ENCODE results near the gene DSTYK. TPM values are rescaled to one million over a fixed set of nuclear protein-coding genes. Genes with fewer than 3 reads are reported as not detected.

Gene DSTYK
- total and polyA plus RNA-seq, 3 donors from 2014 or later, result 15.2 to 17.2 (median 15.4) TPM

GRCh38 chr1:205140113-205140512 is 71.4 kb downstream of the DSTYK start:
- H3K4me1 ChIP-seq, result peaks cover 9% of the 10 kb centered on the region
- WGBS, 2 donors, result 88 to 93% methylated on average over 4 of the region's 4 CpGs
- no peaks in the 10 kb centered on the region for H3K36me3 ChIP-seq (ENCODE audit: low read depth, missing control alignments)
- H3K27me3 ChIP-seq, result no peaks in the 10 kb centered on the region
- no peaks in the 10 kb centered on the region for H3K9me3 ChIP-seq
- intact Hi-C loops (cut with DNase I; ENCODE audit: low total_unique reads), result no loop called here
- DNase-seq, result no peak
- no peak overlapping the region for H3K27ac ChIP-seq
- TF ChIP-seq CTCF (IDR thresholded peaks at IDR 0.05) (no peak), POLR2A (IDR thresholded peaks at IDR 0.05) (no peak)
- no peak overlapping the region for H3K4me3 ChIP-seq

GRCh38 chr1:205137901-205138300 is 73.6 kb downstream of the DSTYK start:
- intact Hi-C loops (cut with DNase I; ENCODE audit: low total_unique reads), result no loop called here
- 68 to 86% methylated on average over 3 of the region's 3 CpGs for WGBS, 2 donors
- H3K9me3 ChIP-seq, result no peaks in the 10 kb centered on the region
- TF ChIP-seq CTCF (IDR thresholded peaks at IDR 0.05) (no peak), POLR2A (IDR thresholded peaks at IDR 0.05) (no peak)
- no peak for DNase-seq
- no peaks in the 10 kb centered on the region for H3K4me1 ChIP-seq
- H3K4me3 ChIP-seq, result no peak overlapping the region
- H3K36me3 ChIP-seq (ENCODE audit: low read depth, missing control alignments), result no peaks in the 10 kb centered on the region
- H3K27me3 ChIP-seq, result no peaks in the 10 kb centered on the region
- no peak overlapping the region for H3K27ac ChIP-seq

- DNase-seq, result no peak
- no peak overlapping the region for H3K27ac ChIP-seq
Measured at GRCh38 chr1:205133287-205133686, 78.2 kb downstream of the DSTYK start.

GRCh38 chr1:205129447-205130029 is 82.0 kb downstream of the DSTYK start:
- no peak overlapping the region for H3K4me3 ChIP-seq
- intact Hi-C loops (cut with DNase I; ENCODE audit: low total_unique reads), result no loop called here
- DNase-seq, result no peak
- no peak for TF ChIP-seq POLR2A (IDR thresholded peaks at IDR 0.05)
- no peak for TF ChIP-seq CTCF (IDR thresholded peaks at IDR 0.05)
- WGBS, 2 donors, result 73 to 78% methylated on average over 4 of the region's 4 CpGs
- no peaks in the 10 kb centered on the region for H3K36me3 ChIP-seq (ENCODE audit: low read depth, missing control alignments)
- H3K27me3 ChIP-seq, result no peaks in the 10 kb centered on the region
- H3K9me3 ChIP-seq, result no peaks in the 10 kb centered on the region
- H3K4me1 ChIP-seq, result no peaks in the 10 kb centered on the region
- no peak overlapping the region for H3K27ac ChIP-seq

More at GRCh38 chr1:205133287-205133686, 78.2 kb downstream of the DSTYK start:
- Histone ChIP-seq H3K4me1 (no peaks in the 10 kb centered on the region), H3K9me3 (no peaks in the 10 kb centered on the region), H3K27me3 (no peaks in the 10 kb centered on the region), H3K4me3 (no peak overlapping the region), H3K36me3 (ENCODE audit: low read depth, missing control alignments) (no peaks in the 10 kb centered on the region)
- intact Hi-C loops (cut with DNase I; ENCODE audit: low total_unique reads), result no loop called here
- TF ChIP-seq POLR2A (IDR thresholded peaks at IDR 0.05) (no peak), CTCF (IDR thresholded peaks at IDR 0.05) (no peak)
- WGBS, 2 donors, result 71 to 87% methylated on average over 1 of the region's 1 CpG

- WGBS, 2 donors, result 92% methylated on average over 2 of the region's 2 CpGs
- no peaks in the 10 kb centered on the region for H3K27me3 ChIP-seq
- H3K27ac ChIP-seq, result no peak overlapping the region
- TF ChIP-seq POLR2A (IDR thresholded peaks at IDR 0.05) (no peak), CTCF (IDR thresholded peaks at IDR 0.05) (no peak)
- DNase-seq, result no peak
- H3K4me1 ChIP-seq, result no peaks in the 10 kb centered on the region
- no peak overlapping the region for H3K4me3 ChIP-seq
- no peaks in the 10 kb centered on the region for H3K36me3 ChIP-seq (ENCODE audit: low read depth, missing control alignments)
- intact Hi-C loops (cut with DNase I; ENCODE audit: low total_unique reads), result no loop called here
- H3K9me3 ChIP-seq, result no peaks in the 10 kb centered on the region
Measured at GRCh38 chr1:205128050-205128449, 83.5 kb downstream of the DSTYK start.
